Gastroesophageal sphincter (tissue), 4 donors: ENCODE measurements around the gene CHD5. TPM values are rescaled to one million over a fixed set of nuclear protein-coding genes. Genes with fewer than 3 reads are reported as not detected.

ENCODE experiments used
- ATAC-seq: fragments of 150-250 bp; one replicate; pipeline ENCODE4 v1.9.1; 2016; ENCODE audit warnings: mild to moderate bottlenecking, moderate library complexity
- H3K27ac ChIP-seq, 4 donors: fragments of 200-600 bp; sonication (generic) in 3 of 4; 1 replicate in 3 of 4; 2 replicates in 1 of 4; pipeline ENCODE4 v1.5.1; 2016 to 2019
- H3K27me3 ChIP-seq: fragments of 200-600 bp; sonication (generic); one replicate; pipeline ENCODE4 v1.5.1; 2019
- H3K36me3 ChIP-seq, 2 donors: fragments of 200-600 bp; sonication (generic); one replicate each; pipeline ENCODE4 v1.5.1; 2019; ENCODE audit warnings: control low read depth in 1 of 2
- H3K4me1 ChIP-seq, 3 donors: fragments of 200-600 bp; sonication (generic); 1 replicate in 2 of 3; 2 replicates in 1 of 3; pipeline ENCODE4 v1.5.1; 2016 to 2019; ENCODE audit warnings: control low read depth in 2 of 3
- H3K4me3 ChIP-seq, 2 donors: fragments of 200-600 bp; sonication (generic); one replicate each; pipeline ENCODE4 v1.5.1; 2019; ENCODE audit warnings: mild to moderate bottlenecking in 1 of 2, moderate library complexity in 1 of 2
- H3K9me3 ChIP-seq, 3 donors: fragments of 200-600 bp; sonication (generic); one replicate each; pipeline ENCODE4 v1.5.1; 2017 to 2019; ENCODE audit warnings: control low read depth in 2 of 3
- CTCF ChIP-seq, 4 experiments: fragments of 200-600 bp in 2 of 4; fragments of 450-650 bp in 2 of 4; sonication (generic) in 1 of 4; IDR thresholded peaks; one replicate each; pipeline ENCODE4 v1.5.1; 2017 to 2019; ENCODE audit warnings: antibody characterized with exemption in 4 of 4, mild to moderate bottlenecking in 2 of 4, moderate library complexity in 2 of 4
- EP300 ChIP-seq: sonication (generic); formaldehyde crosslinking; IDR thresholded peaks from one replicate; pipeline ENCODE4 v1.6.1; 2017; ENCODE audit warnings: antibody characterized with exemption, mild to moderate bottlenecking
- POLR2A ChIP-seq, 2 donors: fragments of 450-650 bp; IDR thresholded peaks; one replicate each; pipeline ENCODE4 v1.6.1; 2017; ENCODE audit warnings: antibody characterized with exemption in 2 of 2, mild to moderate bottlenecking in 2 of 2, moderate library complexity in 1 of 2
- POLR2AphosphoS5 ChIP-seq: sonication (generic); formaldehyde crosslinking; IDR thresholded peaks from one replicate; pipeline ENCODE4 v1.6.1; 2017; ENCODE audit warnings: antibody characterized with exemption
- WGBS, 2 donors: methylation state at CpG; one replicate each; pipeline ENCODE4 v1.1.5; 2018; ENCODE audit warnings: low coverage in 1 of 2; 5-methylcytosine and 5-hydroxymethylcytosine counted together
- total RNA-seq, 4 donors: library from RNA; depleted of rRNA; stranded (reverse); fragments of >200 nt; gene quantifications; one replicate each; pipeline ENCODE4 v1.1.0, GENCODE V29; 2016

CHD5 gene
- total RNA-seq, 4 donors from 2014 or later: 4.4 to 34.9 (median 9.2) TPM

- Histone ChIP-seq H3K27me3 (peaks cover 20% of the 10 kb centered on the region), H3K9me3 (no peaks in the 10 kb centered on the region), H3K4me1 (peaks cover 0 to 11% (median 6%) of the 10 kb centered on the region in 3 donors), H3K36me3 (no peaks in the 10 kb centered on the region), H3K4me3 (no peak overlapping the region), H3K27ac (no peak overlapping the region)
- no peak for TF ChIP-seq POLR2AphosphoS5
- ATAC-seq: no peak
- WGBS, 2 donors: 73% methylated on average over 3 of the region's 21 CpGs; no CpG with 5 or more reads in 1 of the 2 donors
Measured at GRCh38 chr1:6124746-6125365, 55.3 kb downstream of the CHD5 start.

- Histone ChIP-seq H3K27me3 (peaks cover 20% of the 10 kb centered on the region), H3K4me1 (peaks cover 0 to 11% (median 6%) of the 10 kb centered on the region in 3 donors), H3K27ac (no peak overlapping the region), H3K4me3 (no peak overlapping the region), H3K9me3 (no peaks in the 10 kb centered on the region), H3K36me3 (no peaks in the 10 kb centered on the region)
- TF ChIP-seq CTCF (IDR thresholded peaks at IDR 0.05) (no peak), POLR2AphosphoS5 (no peak), POLR2A (IDR thresholded peaks at IDR 0.05) (no peak), EP300 (no peak)
- no peak for ATAC-seq
- no CpG with 5 or more reads among the region's 12 CpGs for WGBS, 2 donors
Measured at GRCh38 chr1:6124341-6124740, 55.8 kb downstream of the CHD5 start.

- Histone ChIP-seq H3K4me3 (no peak overlapping the region), H3K4me1 (peaks cover 0 to 11% (median 6%) of the 10 kb centered on the region in 3 donors), H3K27me3 (peaks cover 20% of the 10 kb centered on the region), H3K9me3 (no peaks in the 10 kb centered on the region), H3K27ac (no peak overlapping the region), H3K36me3 (no peaks in the 10 kb centered on the region)
- no peak for ATAC-seq
- WGBS, 2 donors: 60% methylated on average over 1 of the region's 10 CpGs; no CpG with 5 or more reads in 1 of the 2 donors
- TF ChIP-seq EP300 (no peak), CTCF (IDR thresholded peaks at IDR 0.05) (no peak), POLR2A (IDR thresholded peaks at IDR 0.05) (no peak), POLR2AphosphoS5 (no peak)
Measured at GRCh38 chr1:6123816-6124215, 56.3 kb downstream of the CHD5 start.

- TF ChIP-seq POLR2AphosphoS5 (no peak), CTCF (IDR thresholded peaks at IDR 0.05) (no peak), EP300 (no peak), POLR2A (IDR thresholded peaks at IDR 0.05) (no peak)
- 72 to 77% methylated on average over 6 to 7 of the region's 7 CpGs for WGBS, 2 donors
- Histone ChIP-seq H3K36me3 (no peaks in the 10 kb centered on the region), H3K9me3 (no peaks in the 10 kb centered on the region), H3K4me1 (peaks cover 0 to 11% (median 6%) of the 10 kb centered on the region in 3 donors), H3K27ac (no peak overlapping the region), H3K27me3 (peaks cover 20% of the 10 kb centered on the region), H3K4me3 (no peak overlapping the region)
- ATAC-seq: no peak
Measured at GRCh38 chr1:6123083-6123482, 57.0 kb downstream of the CHD5 start.

GRCh38 chr1:6121651-6122370 is 58.3 kb downstream of the CHD5 start:
- H3K27ac ChIP-seq: no peak overlapping the region
- H3K4me3 ChIP-seq: no peak overlapping the region
- peaks cover 20% of the 10 kb centered on the region for H3K27me3 ChIP-seq
- TF ChIP-seq POLR2A (IDR thresholded peaks at IDR 0.05): no peak
- no peaks in the 10 kb centered on the region for H3K4me1 ChIP-seq
- 90% methylated on average over 4 of the region's 17 CpGs; no CpG with 5 or more reads in 1 of the 2 donors for WGBS, 2 donors
- peaks cover 0 to 11% (median 0%) of the 10 kb centered on the region in 3 donors for H3K9me3 ChIP-seq
- H3K36me3 ChIP-seq: no peaks in the 10 kb centered on the region
- ATAC-seq: no peak

GRCh38 chr1:6121021-6121421 is 59.1 kb downstream of the CHD5 start:
- WGBS, 2 donors: no CpG with 5 or more reads among the region's 18 CpGs
- TF ChIP-seq POLR2AphosphoS5 (no peak), CTCF (IDR thresholded peaks at IDR 0.05) (no peak), POLR2A (IDR thresholded peaks at IDR 0.05) (no peak), EP300 (no peak)
- H3K27me3 ChIP-seq: peaks cover 15% of the 10 kb centered on the region
- no peak for ATAC-seq
- no peak overlapping the region for H3K27ac ChIP-seq
- H3K9me3 ChIP-seq: peaks cover 0 to 15% (median 0%) of the 10 kb centered on the region in 3 donors
- no peak overlapping the region for H3K4me3 ChIP-seq
- H3K4me1 ChIP-seq: no peaks in the 10 kb centered on the region
- H3K36me3 ChIP-seq: no peaks in the 10 kb centered on the region
